Inflammatory macrophage (primary cell): Measurements from ENCODE around the gene DUOX2.
"Not testable (repeated sequence)": the region's sequence is repeated elsewhere in the genome, so short reads cannot be mapped to it uniquely, and the experiment has no call there.

ENCODE experiments used
- DNase-seq, 2 donors: peaks; one replicate each; pipeline ENCODE4 v3.0.0-alpha.2; 2020 to 2022

The DUOX2 gene

DNA sequence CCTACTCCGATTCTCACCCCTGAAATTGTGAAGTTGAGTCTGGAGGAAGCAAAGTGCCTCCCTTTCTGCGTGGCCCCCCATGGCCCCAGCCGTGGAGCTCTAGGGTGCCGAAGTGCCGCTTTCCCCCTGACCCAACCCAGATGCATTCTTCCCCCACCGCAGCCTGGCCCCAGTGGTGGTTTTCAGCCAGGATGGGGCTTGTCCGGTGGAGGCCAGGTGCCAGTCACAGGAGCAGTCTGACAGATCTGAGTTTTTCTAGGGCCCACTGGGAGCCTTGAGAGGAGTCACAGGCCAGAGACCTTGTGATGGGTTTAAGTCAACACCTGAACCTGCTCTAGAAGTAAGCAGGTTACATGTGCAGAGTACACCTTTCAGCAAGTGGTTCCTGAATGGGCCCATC, 51.7 kb downstream of the DUOX2 start:
- not testable (repeated sequence) for DNase-seq

DNA sequence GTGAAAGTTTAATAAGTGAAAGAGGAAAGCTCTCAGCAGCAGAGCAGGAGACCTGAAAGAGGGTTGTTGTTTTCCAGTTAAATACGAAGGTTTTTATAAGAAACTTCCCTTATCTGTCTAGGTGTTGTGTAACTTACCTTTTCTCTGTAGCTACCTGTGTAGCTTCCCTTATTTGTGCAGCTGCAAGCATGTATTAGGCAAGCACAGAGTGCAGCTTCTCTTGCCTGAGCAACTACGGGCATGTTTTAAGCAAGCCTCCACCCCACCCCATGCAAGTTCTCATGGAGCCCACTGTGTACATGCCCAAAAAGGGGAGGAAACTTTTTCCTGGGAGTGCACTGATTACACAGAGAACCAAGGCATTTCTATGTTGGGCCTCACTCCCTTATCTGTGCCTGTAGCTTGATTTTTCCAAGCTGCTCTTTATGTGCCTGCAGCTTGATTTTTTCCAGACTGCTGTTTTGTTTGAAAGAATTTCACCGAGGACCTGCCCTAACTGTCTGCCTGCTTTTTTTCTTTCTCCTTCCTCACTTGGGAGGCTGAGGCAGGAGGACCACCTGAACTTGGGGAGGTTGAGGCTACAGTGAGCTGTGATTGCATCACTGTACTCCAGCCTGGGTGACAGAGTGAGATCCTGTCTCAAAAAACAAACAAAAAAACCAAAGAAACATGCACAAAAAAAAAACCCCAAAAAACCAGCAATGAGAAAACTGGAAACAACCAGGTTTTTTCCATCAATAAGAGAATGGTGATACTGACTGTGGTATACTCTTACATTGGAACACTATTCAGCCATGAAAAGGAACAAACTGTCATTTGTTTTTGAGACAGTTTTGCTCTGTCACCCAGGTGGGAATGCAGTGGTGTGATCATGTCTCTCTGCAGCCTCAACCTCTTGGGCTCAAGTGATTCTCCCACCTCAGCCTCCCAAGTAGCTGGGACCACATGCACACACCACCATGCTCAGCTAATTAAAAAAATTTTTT, 55.0 kb downstream of the DUOX2 start:
- not testable (repeated sequence) for DNase-seq

DNA sequence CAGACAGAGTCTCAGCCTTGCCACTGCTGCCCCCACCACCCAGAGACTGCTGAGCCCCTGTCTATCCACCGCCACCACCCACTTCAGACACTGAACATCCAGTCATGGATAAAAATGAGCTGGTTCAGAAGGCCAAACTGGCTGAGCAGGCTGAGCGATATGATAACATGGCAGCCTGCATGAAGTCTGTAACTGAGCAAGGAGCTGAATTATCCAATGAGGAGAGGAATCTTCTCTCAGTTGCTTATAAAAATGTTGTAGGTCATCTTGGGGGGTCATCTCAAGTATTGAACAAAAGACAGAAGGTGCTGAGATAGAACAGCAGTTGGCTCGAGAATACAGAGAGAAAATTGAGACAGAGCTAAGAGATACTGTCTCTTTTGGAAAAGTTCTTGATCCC, 61.3 kb downstream of the DUOX2 start:
- DNase-seq = not testable (repeated sequence)

DNA sequence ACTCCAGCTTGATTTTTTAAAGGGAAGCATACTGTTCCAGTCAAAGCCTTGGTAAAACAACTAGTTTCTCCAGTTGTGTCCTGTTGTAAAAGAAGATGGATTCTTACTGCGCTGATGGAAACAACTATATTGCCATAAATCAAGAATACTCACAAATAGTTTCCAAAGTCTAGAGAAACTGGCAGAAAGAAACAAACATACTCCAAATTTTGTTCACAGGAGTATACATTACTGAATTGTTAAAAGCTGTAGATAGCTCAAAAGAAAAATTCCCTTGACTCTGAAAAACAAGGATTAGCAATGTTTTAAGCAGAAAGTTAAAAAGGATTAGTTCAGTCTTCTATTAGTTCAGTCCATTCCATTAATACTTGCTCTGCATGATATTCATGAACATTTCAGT, 63.4 kb downstream of the DUOX2 start:
- DNase-seq = no peak

DNA sequence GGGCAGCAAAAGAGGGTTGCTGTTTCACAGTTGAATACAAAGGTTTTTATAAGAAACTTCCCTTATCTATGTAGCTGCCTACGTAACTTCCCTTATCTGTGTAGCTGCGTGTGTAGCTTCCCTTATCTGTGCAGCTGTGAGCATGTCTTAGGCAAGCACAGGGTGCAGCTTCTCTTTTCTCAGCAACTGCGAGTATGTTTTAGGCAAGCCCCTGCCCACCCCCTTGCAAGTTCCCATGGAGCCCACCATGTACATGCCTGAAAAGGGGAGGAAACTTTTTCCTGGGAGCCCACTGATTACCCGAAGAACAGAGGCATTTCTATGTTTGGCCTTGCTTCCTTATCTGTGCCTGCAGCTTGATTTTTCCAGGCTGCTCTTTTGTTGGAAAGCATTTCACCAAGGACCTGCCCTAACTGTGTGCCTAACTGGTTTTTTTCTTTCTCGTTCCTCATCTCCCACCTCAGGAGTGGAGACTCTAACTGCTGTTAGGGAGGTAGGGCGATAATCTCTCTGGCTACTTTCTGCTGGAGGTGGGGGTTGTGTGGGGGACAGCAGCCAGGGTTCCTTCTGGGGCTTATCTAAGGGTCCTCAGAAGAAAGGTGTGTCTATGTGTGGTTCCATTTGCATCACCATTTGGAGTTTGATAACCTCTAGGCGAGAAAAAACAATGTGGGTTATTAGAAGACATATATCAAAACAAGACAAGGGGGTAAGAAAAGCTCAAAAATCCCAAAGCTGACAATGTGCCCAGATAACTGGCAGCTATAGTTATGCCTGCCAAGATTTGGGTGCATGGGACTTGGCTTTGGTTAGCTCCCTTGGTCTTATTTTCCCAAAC, 65.0 kb downstream of the DUOX2 start:
- DNase-seq = peak; percentile 88 to 91

DNA sequence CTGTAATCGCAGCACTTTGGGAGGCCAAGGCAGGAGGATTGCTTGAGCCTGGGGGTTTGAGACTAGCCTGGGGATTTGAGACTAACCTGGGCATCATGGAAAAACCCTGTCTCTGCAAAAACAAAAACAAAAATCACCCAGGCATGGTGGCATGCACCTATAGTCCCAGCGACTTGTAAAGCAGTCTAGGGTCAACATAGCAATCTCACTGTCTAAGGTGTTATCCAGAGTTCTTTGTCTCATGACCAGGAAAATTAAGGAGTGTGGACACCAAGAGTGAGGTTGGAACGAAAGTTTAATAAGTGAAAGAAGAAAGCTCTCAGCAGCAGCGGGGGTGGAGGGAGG, 65.6 kb downstream of the DUOX2 start:
- not testable (repeated sequence) for DNase-seq

DNA sequence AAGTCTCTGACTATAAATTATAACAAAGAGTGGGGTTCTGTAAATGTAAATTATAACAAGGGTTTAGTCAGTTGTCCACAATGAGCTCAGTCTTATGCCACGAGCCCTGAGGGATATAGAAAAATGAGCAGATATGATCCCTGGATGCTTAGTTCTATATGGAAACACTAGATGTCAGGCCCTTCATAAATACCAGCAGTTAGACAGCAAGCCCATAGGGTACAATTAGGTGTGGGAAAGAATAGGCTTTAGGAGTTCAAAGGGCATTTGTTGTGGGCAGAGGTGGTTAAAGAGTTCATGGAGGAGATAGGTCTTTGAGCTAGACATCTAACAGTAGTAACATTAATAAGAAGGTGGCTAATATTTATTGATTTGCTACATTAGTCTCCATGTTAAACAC, 69.7 kb downstream of the DUOX2 start:
- not testable (repeated sequence) for DNase-seq

DNA sequence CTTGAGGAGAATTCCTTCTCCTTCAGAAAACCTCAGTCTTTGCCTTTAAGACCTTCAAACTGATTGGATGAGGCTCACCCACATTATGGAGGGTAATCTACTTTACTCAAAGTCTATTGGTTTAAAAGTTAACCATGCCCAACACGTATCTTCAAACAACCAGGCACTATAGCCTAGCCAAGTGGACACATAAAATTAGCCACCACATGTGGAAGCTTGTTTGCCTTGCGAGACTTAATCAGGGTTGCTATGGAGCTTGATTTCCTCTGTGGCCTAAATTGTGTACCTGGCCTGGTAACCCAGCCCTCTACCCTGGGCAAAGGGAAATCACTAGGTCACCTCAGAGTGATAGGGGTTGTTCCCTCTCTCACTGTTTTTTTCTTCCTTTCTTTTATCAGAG, 71.1 kb downstream of the DUOX2 start:
- not testable (repeated sequence) for DNase-seq
